SIG-M5 treated with dmso at 0.1 percent for 504 hours (cell line): ENCODE results near the gene UBTD2.
"Not testable (repeated sequence)": the region's sequence is repeated elsewhere in the genome, so short reads cannot be mapped to it uniquely, and the experiment has no call there.

Source experiments
- DNase-seq: peaks from one replicate; lab custom pipeline; 2025; ENCODE audit not compliant: unreplicated experiment; lab: John Stamatoyannopoulos, UW

Gene UBTD2

GRCh38 chr5:172251419-172251818 lies 32.1 kb downstream of the UBTD2 start:
- no peak for DNase-seq

GRCh38 chr5:172248637-172249036 lies 34.9 kb downstream of the UBTD2 start:
- no peak for DNase-seq

GRCh38 chr5:172245703-172246125 lies 37.9 kb downstream of the UBTD2 start:
- no peak for DNase-seq

- DNase-seq, result no peak
These were observed 38.5 kb downstream of the UBTD2 start for GRCh38 chr5:172245046-172245445.

- DNase-seq, result no peak
These were observed 40.3 kb downstream of the UBTD2 start for GRCh38 chr5:172243302-172243701.

- DNase-seq, result no peak
These were observed 45.2 kb downstream of the UBTD2 start for GRCh38 chr5:172238334-172238733.

- no peak for DNase-seq
These were observed 47.5 kb downstream of the UBTD2 start for GRCh38 chr5:172235827-172236736.

GRCh38 chr5:172235132-172235780 lies 48.3 kb downstream of the UBTD2 start:
- peak; percentile 71 for DNase-seq

GRCh38 chr5:172234031-172234430 lies 49.5 kb downstream of the UBTD2 start:
- DNase-seq, result no peak

- no peak for DNase-seq
These were observed 53.7 kb downstream of the UBTD2 start for GRCh38 chr5:172229904-172230303.

GRCh38 chr5:172224996-172225395 lies 58.6 kb downstream of the UBTD2 start:
- no peak for DNase-seq

- DNase-seq, result no peak
These were observed 59.4 kb downstream of the UBTD2 start for GRCh38 chr5:172223901-172224873.

GRCh38 chr5:172219296-172219695 lies 64.3 kb downstream of the UBTD2 start:
- no peak for DNase-seq

GRCh38 chr5:172216345-172216744 lies 67.2 kb downstream of the UBTD2 start:
- DNase-seq, result no peak

GRCh38 chr5:172213126-172213525 lies 70.4 kb downstream of the UBTD2 start:
- no peak for DNase-seq

GRCh38 chr5:172211676-172212075 lies 71.9 kb downstream of the UBTD2 start:
- DNase-seq, result no peak

- DNase-seq, result no peak
These were observed 73.8 kb downstream of the UBTD2 start for GRCh38 chr5:172209714-172210113.

GRCh38 chr5:172207511-172207910 lies 76.1 kb downstream of the UBTD2 start:
- DNase-seq, result no peak

- not testable (repeated sequence) for DNase-seq
These were observed 77.6 kb downstream of the UBTD2 start for GRCh38 chr5:172205984-172206383.

- no peak for DNase-seq
These were observed 83.1 kb downstream of the UBTD2 start for GRCh38 chr5:172200476-172200875.

GRCh38 chr5:172199446-172199845 lies 84.1 kb downstream of the UBTD2 start:
- no peak for DNase-seq
